Parathyroid adenoma (tissue), 2 donors: ENCODE measurements around the gene INTS2.

ENCODE experiments used
- H2AFZ ChIP-seq: fragments of 300-600 bp; sonication (generic); one replicate; pipeline ENCODE4 v1.7.0; 2017; ENCODE audit warnings: antibody characterized with exemption, mild to moderate bottlenecking
- H3K27ac ChIP-seq: fragments of 300-600 bp; sonication (generic); one replicate; pipeline ENCODE4 v1.7.0; 2017
- H3K27me3 ChIP-seq: fragments of 300-600 bp; sonication (generic); one replicate; pipeline ENCODE4 v1.7.0; 2017; ENCODE audit warnings: low read length; ENCODE audit not compliant: control insufficient read depth, insufficient read depth
- H3K36me3 ChIP-seq: fragments of 300-600 bp; sonication (generic); one replicate; pipeline ENCODE4 v1.7.0; 2017; ENCODE audit warnings: low read length; ENCODE audit not compliant: control insufficient read depth, insufficient read depth
- H3K4me1 ChIP-seq: fragments of 300-600 bp; sonication (generic); one replicate; pipeline ENCODE4 v1.7.0; 2017; ENCODE audit warnings: control low read depth
- H3K4me2 ChIP-seq: fragments of 300-600 bp; sonication (generic); one replicate; pipeline ENCODE4 v1.7.0; 2017; ENCODE audit warnings: low read length
- H3K4me3 ChIP-seq: fragments of 300-600 bp; sonication (generic); one replicate; pipeline ENCODE4 v1.7.0; 2017; ENCODE audit warnings: low read depth, low read length
- H3K79me2 ChIP-seq: fragments of 300-600 bp; sonication (generic); one replicate; pipeline ENCODE4 v1.7.0; 2017; ENCODE audit warnings: control low read depth
- H3K9ac ChIP-seq: fragments of 300-600 bp; sonication (generic); one replicate; pipeline ENCODE4 v1.7.0; 2017; ENCODE audit warnings: mild to moderate bottlenecking
- H3K9me3 ChIP-seq: fragments of 300-600 bp; sonication (generic); one replicate; pipeline ENCODE4 v1.7.0; 2017; ENCODE audit warnings: low read length; ENCODE audit not compliant: control insufficient read depth
- TF ChIP-seq, protein P1 (sequence below): fragments of 300-600 bp; sonication (generic); IDR thresholded peaks from one replicate; pipeline ENCODE4 v1.7.0; 2017; ENCODE audit warnings: antibody characterized with exemption, mild to moderate bottlenecking
- donor health status: primary hyperparathyroidism.

INTS2 gene

DNA sequence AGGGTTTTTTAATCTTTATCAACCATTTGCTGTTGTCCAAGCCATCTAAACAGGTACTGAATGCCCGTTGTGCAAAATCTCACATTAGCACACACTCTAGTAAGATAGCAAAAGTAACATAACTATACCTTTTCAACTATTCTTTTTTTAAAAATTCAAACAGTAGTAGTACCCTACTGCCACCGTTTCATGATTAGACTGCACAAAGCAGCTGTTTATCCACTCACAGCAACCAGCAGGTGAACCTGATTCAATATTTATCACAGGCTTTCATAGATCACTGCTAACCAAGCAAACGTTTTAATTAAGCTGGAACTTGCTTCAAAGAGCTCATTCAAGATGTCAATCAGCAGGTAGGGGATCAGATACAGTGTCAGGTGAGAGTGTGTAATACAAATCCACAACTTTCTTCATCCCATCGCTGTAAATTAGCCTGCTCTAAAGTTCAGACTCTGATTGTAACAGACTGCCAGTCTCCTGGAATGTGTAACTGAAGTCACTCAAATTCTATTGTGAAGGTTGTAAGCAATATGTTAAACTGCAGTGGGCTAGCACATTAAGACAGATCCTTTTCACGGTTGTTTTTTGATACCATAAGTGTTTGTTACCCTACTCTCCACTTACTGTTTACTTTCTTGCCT, 111.8 kb downstream of the INTS2 start:
- H3K9ac ChIP-seq: no peak overlapping the region
- H2AFZ ChIP-seq: no peak overlapping the region
- H3K79me2 ChIP-seq: no peaks in the 10 kb centered on the region

More for the DNA sequence above, 111.8 kb downstream of the INTS2 start:
- Histone ChIP-seq H3K4me3 (no peak overlapping the region), H3K9me3 (no peaks in the 10 kb centered on the region), H3K4me1 (no peaks in the 10 kb centered on the region), H3K36me3 (no peaks in the 10 kb centered on the region), H3K4me2 (no peak overlapping the region), H3K27me3 (no peaks in the 10 kb centered on the region), H3K27ac (no peak overlapping the region)
- TF ChIP-seq, protein P1, sequence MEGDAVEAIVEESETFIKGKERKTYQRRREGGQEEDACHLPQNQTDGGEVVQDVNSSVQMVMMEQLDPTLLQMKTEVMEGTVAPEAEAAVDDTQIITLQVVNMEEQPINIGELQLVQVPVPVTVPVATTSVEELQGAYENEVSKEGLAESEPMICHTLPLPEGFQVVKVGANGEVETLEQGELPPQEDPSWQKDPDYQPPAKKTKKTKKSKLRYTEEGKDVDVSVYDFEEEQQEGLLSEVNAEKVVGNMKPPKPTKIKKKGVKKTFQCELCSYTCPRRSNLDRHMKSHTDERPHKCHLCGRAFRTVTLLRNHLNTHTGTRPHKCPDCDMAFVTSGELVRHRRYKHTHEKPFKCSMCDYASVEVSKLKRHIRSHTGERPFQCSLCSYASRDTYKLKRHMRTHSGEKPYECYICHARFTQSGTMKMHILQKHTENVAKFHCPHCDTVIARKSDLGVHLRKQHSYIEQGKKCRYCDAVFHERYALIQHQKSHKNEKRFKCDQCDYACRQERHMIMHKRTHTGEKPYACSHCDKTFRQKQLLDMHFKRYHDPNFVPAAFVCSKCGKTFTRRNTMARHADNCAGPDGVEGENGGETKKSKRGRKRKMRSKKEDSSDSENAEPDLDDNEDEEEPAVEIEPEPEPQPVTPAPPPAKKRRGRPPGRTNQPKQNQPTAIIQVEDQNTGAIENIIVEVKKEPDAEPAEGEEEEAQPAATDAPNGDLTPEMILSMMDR: no peak
